Measurements from ENCODE around the gene PPP1R16B.

- TF ChIP-seq POLR2A (IDR thresholded peaks at IDR 0.05; ENCODE audit: low read length) (no peak), GATA1 (IDR thresholded peaks at IDR 0.05; ENCODE audit: low read depth, low read length) (no peak)
Observed at GRCh38 chr20:38867062-38867359, 61.5 kb downstream of the PPP1R16B start.
